T-helper 17 cell (primary cell): ENCODE measurements around the gene FHIT. TPM values are rescaled to one million over a fixed set of nuclear protein-coding genes. Genes with fewer than 3 reads are reported as not detected.

Experiments used
- ATAC-seq: fragments of 150-1000 bp; cut with Tn5 transposase; 2 replicates; pipeline ENCODE4 v1.10.0; 2021; ENCODE audit warnings: mild to moderate bottlenecking, moderate library complexity
- DNase-seq, 3 donors: peaks; one replicate each; pipeline versions ENCODE4 v3.0.0 to v3.0.0-alpha.2; 2020 to 2021
- H3K9me3 ChIP-seq: one replicate; pipeline ENCODE4 v1.7.0; 2013; ENCODE audit warnings: low read length, mild to moderate bottlenecking; ENCODE audit not compliant: control insufficient read depth, poor library complexity, severe bottlenecking
- H3K27ac Mint-ChIP-seq: one replicate; pipeline ENCODE4 v1.8.0; 2022; ENCODE audit warnings: mild to moderate bottlenecking, moderate library complexity, mixed read lengths
- H3K27me3 Mint-ChIP-seq: one replicate; pipeline ENCODE4 v1.8.0; 2022; ENCODE audit warnings: mixed read lengths
- H3K36me3 Mint-ChIP-seq: one replicate; pipeline ENCODE4 v1.8.0; 2022; ENCODE audit warnings: low read depth, mixed read lengths
- H3K4me1 Mint-ChIP-seq: one replicate; pipeline ENCODE4 v1.8.0; 2022; ENCODE audit warnings: mild to moderate bottlenecking, mixed read lengths
- H3K4me3 Mint-ChIP-seq: one replicate; pipeline ENCODE4 v1.8.0; 2022; ENCODE audit warnings: mild to moderate bottlenecking, moderate library complexity, mixed read lengths
- total RNA-seq, 4 donors: library from RNA in 2 of 4; stranded (reverse) in 2 of 4; gene quantifications; one replicate each; pipeline ENCODE4 v1.2.3 and lab custom pipeline; 2022 to 2026

Gene FHIT
- total RNA-seq, 2 donors from 2014 or later: 18.8 to 28.6 TPM

- Mint-ChIP-seq H3K27ac (no peak overlapping the region), H3K27me3 (peaks cover 12% of the 10 kb centered on the region), H3K4me3 (no peak overlapping the region), H3K36me3 (no peaks in the 10 kb centered on the region), H3K4me1 (peaks cover 23% of the 10 kb centered on the region)
- ATAC-seq (no peak), DNase-seq (no peak)
- H3K9me3 ChIP-seq: no peaks in the 10 kb centered on the region
Measured at GRCh38 chr3:59756934-59757333, 1494.3 kb downstream of the FHIT start.

GRCh38 chr3:59754456-59755129 lies 1496.7 kb downstream of the FHIT start:
- DNase-seq (no peak), ATAC-seq (no peak)
- H3K4me3 Mint-ChIP-seq: peak overlapping the region; percentile 49
- peaks cover 12% of the 10 kb centered on the region for H3K27me3 Mint-ChIP-seq
- H3K27ac Mint-ChIP-seq: no peak overlapping the region
- H3K9me3 ChIP-seq: no peaks in the 10 kb centered on the region
- H3K4me1 Mint-ChIP-seq: peaks cover 20% of the 10 kb centered on the region
- no peaks in the 10 kb centered on the region for H3K36me3 Mint-ChIP-seq

GRCh38 chr3:59753808-59754450 lies 1497.3 kb downstream of the FHIT start:
- H3K27ac Mint-ChIP-seq: no peak overlapping the region
- peak overlapping the region; percentile 49 for H3K4me3 Mint-ChIP-seq
- H3K9me3 ChIP-seq: no peaks in the 10 kb centered on the region
- no peak for ATAC-seq
- no peak for DNase-seq
- peaks cover 9% of the 10 kb centered on the region for H3K27me3 Mint-ChIP-seq
- H3K36me3 Mint-ChIP-seq: no peaks in the 10 kb centered on the region
- peaks cover 17% of the 10 kb centered on the region for H3K4me1 Mint-ChIP-seq

GRCh38 chr3:59752925-59753324 lies 1498.3 kb downstream of the FHIT start:
- ATAC-seq: no peak
- Mint-ChIP-seq H3K4me3 (no peak overlapping the region), H3K27ac (no peak overlapping the region), H3K36me3 (no peaks in the 10 kb centered on the region), H3K27me3 (peaks cover 6% of the 10 kb centered on the region), H3K4me1 (peaks cover 13% of the 10 kb centered on the region)
- H3K9me3 ChIP-seq: no peaks in the 10 kb centered on the region
- DNase-seq: no peak

GRCh38 chr3:59751606-59752005 lies 1499.6 kb downstream of the FHIT start:
- H3K36me3 Mint-ChIP-seq: no peaks in the 10 kb centered on the region
- H3K27ac Mint-ChIP-seq: no peak overlapping the region
- H3K4me3 Mint-ChIP-seq: no peak overlapping the region
- peaks cover 6% of the 10 kb centered on the region for H3K27me3 Mint-ChIP-seq
- no peak for ATAC-seq
- H3K4me1 Mint-ChIP-seq: peaks cover 11% of the 10 kb centered on the region
- no peak for DNase-seq
- no peaks in the 10 kb centered on the region for H3K9me3 ChIP-seq

- no peak for DNase-seq
- peaks cover 8% of the 10 kb centered on the region for H3K4me1 Mint-ChIP-seq
- no peaks in the 10 kb centered on the region for H3K36me3 Mint-ChIP-seq
Measured at GRCh38 chr3:59750391-59750790, 1500.9 kb downstream of the FHIT start.

GRCh38 chr3:59749291-59749690 lies 1502.0 kb downstream of the FHIT start:
- H3K4me1 Mint-ChIP-seq: peaks cover 3% of the 10 kb centered on the region
- H3K27ac Mint-ChIP-seq: no peak overlapping the region
- H3K36me3 Mint-ChIP-seq: no peaks in the 10 kb centered on the region
- H3K27me3 Mint-ChIP-seq: no peaks in the 10 kb centered on the region
- no peaks in the 10 kb centered on the region for H3K9me3 ChIP-seq
- no peak for ATAC-seq
- DNase-seq: no peak
- H3K4me3 Mint-ChIP-seq: no peak overlapping the region

More at GRCh38 chr3:59750391-59750790, 1500.9 kb downstream of the FHIT start:
- ATAC-seq: no peak
- no peaks in the 10 kb centered on the region for H3K9me3 ChIP-seq
- Mint-ChIP-seq H3K27me3 (peaks cover 2% of the 10 kb centered on the region), H3K27ac (no peak overlapping the region), H3K4me3 (no peak overlapping the region)

- H3K9me3 ChIP-seq: no peaks in the 10 kb centered on the region
- Mint-ChIP-seq H3K4me1 (no peaks in the 10 kb centered on the region), H3K36me3 (peaks cover 4% of the 10 kb centered on the region), H3K27me3 (no peaks in the 10 kb centered on the region), H3K4me3 (no peak overlapping the region), H3K27ac (no peak overlapping the region)
- DNase-seq: no peak
- ATAC-seq: no peak
Measured at GRCh38 chr3:59746585-59746984, 1504.7 kb downstream of the FHIT start.

GRCh38 chr3:59737241-59737640 lies 1514.0 kb downstream of the FHIT start:
- Mint-ChIP-seq H3K27ac (no peak overlapping the region), H3K36me3 (peaks cover 4% of the 10 kb centered on the region), H3K27me3 (no peaks in the 10 kb centered on the region), H3K4me1 (peaks cover under 1% of the 10 kb centered on the region), H3K4me3 (no peak overlapping the region)
- ATAC-seq (no peak), DNase-seq (no peak)
- no peaks in the 10 kb centered on the region for H3K9me3 ChIP-seq

- H3K4me3 Mint-ChIP-seq: no peak overlapping the region
- no peak overlapping the region for H3K27ac Mint-ChIP-seq
- H3K36me3 Mint-ChIP-seq: no peaks in the 10 kb centered on the region
- DNase-seq (no peak), ATAC-seq (no peak)
- H3K9me3 ChIP-seq: no peaks in the 10 kb centered on the region
- no peaks in the 10 kb centered on the region for H3K27me3 Mint-ChIP-seq
- peaks cover 7% of the 10 kb centered on the region for H3K4me1 Mint-ChIP-seq
Measured at GRCh38 chr3:59734061-59734460, 1517.2 kb downstream of the FHIT start.

GRCh38 chr3:59733041-59733809 lies 1518.0 kb downstream of the FHIT start:
- peaks cover 7% of the 10 kb centered on the region for H3K4me1 Mint-ChIP-seq
- H3K9me3 ChIP-seq: no peaks in the 10 kb centered on the region
- DNase-seq (no peak), ATAC-seq (no peak)
- peaks cover 2% of the 10 kb centered on the region for H3K36me3 Mint-ChIP-seq
- H3K4me3 Mint-ChIP-seq: no peak overlapping the region
- H3K27ac Mint-ChIP-seq: no peak overlapping the region
- no peaks in the 10 kb centered on the region for H3K27me3 Mint-ChIP-seq

- H3K9me3 ChIP-seq: no peaks in the 10 kb centered on the region
- Mint-ChIP-seq H3K4me1 (peaks cover 7% of the 10 kb centered on the region), H3K27me3 (no peaks in the 10 kb centered on the region), H3K36me3 (peaks cover 2% of the 10 kb centered on the region), H3K27ac (no peak overlapping the region), H3K4me3 (no peak overlapping the region)
- DNase-seq (no peak), ATAC-seq (no peak)
Measured at GRCh38 chr3:59731943-59732342, 1519.3 kb downstream of the FHIT start.

GRCh38 chr3:59730591-59730990 lies 1520.7 kb downstream of the FHIT start:
- no peak overlapping the region for H3K4me3 Mint-ChIP-seq
- no peaks in the 10 kb centered on the region for H3K9me3 ChIP-seq
- H3K27ac Mint-ChIP-seq: no peak overlapping the region
- peaks cover 12% of the 10 kb centered on the region for H3K4me1 Mint-ChIP-seq
- DNase-seq: no peak
- no peak for ATAC-seq
- H3K36me3 Mint-ChIP-seq: peaks cover 2% of the 10 kb centered on the region
- no peaks in the 10 kb centered on the region for H3K27me3 Mint-ChIP-seq
